Fibroblast of skin of scalp (primary cell): ENCODE measurements around the gene LRMDA.

Experiments used
- DNase-seq: peaks from one replicate; pipeline ENCODE4 v3.0.0-alpha.2; 2013

The LRMDA gene

GRCh38 chr10:76430061-76430645 is 998.7 kb downstream of the LRMDA start:
- DNase-seq = peak; percentile 27

DNA sequence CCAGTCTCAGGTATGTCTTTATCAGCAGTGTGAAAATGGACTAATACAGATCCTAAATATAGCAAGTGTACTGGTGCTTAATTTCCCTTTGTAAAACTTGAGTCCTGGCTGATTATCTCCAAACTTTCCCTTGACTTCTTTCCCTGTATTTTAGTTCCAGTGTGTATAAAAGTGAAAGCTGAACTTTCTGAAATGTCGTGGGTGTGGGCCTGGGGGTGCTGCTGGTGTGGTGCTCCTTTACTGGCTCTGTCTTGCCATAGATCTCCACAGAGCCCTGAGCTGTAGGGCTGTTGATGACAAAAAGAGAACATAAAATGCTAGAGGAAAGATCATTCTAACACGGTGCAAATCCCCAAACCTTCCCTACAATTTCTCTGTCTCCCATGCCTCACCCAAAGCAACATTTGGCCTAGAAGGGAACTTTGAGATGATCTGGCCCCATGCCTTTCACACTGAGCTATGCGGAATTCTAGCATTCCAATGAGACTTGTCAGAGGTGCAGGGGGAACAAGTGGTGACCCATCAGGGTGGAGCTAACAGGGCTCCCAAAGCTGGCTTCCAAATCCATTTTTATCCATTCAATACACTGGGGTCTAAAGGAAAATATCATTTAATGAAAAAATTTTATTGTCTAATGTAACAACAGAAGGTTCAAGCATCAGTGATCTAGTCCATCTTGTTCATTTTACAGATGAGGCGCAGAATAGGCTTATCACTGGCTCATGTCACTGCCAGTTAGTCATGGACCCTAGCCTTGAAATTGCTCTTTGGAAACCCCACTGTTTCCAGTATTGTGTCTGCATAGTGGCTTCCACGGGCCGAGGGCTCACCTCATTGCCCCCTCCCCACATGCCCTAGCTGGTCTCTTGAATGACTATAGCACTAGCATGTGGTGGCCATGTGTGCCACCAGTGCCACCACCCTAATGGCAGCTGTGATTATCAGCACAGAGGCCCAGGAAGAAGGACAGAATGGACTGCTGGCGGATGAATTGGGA is 1000.9 kb downstream of the LRMDA start:
- peak; percentile 95 for DNase-seq

DNA sequence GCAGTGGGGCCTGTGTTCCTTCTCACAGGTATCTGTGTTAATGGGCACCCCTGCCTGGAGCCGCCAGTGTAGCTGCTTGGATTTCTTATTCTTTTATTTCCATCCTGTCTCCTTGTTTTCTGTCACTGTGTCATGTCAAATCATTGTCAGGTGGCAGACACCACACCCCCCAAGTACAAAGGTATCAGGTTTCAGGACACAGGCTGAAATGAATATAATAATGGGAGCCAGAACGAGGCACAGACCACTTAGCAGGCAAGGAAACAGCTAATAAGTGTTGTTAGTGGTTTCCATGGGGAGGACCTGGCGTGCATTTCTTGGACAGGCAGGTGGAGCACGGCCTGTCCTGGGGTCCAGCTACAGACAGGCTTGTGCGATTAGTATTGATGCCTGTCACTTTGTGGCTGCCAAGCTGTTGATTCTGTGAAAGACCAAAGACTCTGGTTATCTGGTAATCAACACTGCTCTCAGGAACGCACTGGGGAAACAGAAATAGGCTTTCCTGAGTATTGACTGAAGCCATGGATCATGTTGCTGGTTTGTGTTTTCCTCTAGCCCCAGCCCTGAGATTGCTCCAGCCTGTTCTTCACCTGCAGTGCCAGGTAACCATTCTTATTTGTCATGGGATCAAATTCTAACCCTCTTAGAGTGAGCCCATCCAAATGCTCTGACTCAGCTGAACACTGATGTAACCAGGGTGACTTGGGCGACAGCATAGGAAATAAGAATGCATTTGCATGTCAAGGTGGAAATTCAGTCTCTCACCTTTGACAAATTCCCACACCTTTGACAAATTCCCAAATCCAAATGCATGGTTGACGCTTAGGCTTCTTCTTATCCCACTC is 1002.0 kb downstream of the LRMDA start:
- no peak for DNase-seq

DNA sequence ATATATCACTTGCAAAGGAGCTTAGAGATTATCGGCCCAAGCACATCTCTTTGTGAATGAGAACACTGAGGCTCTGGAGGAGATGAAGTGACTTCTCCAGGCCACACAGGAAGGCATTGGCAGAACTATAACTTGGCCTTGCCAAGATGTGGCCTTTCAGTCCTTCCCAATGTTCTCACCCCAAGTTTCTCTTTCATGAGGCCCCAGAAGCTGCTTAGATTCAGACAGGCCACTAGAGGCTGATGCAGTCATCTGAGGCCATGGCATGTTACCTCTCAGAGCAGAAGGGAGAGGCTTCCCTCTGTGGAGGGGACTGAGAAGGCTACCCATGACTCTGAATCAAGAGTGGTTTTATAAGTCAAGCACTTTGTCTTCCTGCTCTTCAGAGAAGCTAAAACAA is 1003.7 kb downstream of the LRMDA start:
- no peak for DNase-seq

DNA sequence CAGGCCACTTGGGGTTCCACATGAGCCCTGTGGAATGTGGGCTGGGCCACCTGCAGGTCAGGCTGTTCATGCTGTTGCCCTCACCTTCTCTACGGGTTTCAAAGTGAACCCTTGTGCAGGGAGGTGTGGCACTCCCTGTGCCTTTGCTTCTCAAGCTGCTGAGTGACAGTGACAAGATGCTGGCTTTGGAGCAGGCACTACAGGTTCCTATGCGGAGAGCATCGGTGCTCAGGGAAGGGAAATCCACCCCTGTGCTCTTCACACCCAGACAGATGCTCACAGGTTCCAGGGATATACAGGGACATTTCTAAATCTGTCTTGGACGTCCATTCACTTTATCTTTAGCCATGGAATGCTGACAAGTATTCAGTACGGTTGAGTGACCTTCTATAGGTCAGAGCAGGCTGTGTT is 1005.0 kb downstream of the LRMDA start:
- no peak for DNase-seq

DNA sequence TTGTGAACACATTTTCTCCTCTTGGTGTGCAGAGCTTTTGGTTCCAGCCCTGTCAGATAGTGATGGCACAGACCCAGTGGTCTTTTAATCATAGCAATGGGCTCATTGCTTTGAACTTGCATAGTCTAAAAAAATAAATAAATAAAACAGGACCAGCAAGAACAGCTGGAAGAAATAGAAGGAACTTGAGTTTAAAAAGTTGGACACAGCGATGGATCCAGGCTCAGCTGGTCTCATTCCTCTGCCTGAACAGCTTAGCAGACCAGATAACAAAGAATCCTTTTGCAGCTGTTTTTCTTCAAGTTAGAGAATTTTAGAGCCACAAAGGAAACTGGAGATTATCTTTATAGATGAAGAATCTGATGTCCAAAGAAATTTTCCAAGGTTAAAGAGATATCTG is 1005.6 kb downstream of the LRMDA start:
- DNase-seq = no peak

GRCh38 chr10:76440426-76440825 is 1009.0 kb downstream of the LRMDA start:
- DNase-seq = no peak

DNA sequence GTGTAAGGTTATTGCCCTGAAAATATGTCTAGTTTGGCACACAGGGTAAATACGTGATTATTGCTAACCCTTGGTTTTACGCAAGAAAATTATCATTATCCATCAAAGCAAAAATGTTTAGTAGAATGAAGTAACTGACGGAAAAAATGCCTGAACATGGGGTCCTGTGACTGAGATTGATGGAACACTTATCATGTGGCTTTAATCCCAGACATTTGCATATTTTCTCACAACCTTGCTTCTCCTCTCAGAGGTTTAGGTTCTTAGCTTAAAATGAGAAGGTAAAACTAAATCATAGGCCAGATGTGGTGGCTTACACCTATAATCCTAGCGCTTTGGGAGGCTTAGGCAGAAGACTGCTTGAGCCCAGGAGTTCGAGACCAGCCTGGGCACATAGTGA is 1010.7 kb downstream of the LRMDA start:
- DNase-seq = no peak

- no peak for DNase-seq
Measured at GRCh38 chr10:76444034-76444800, 1012.8 kb downstream of the LRMDA start.

GRCh38 chr10:76447578-76447977 is 1016.2 kb downstream of the LRMDA start:
- DNase-seq = no peak

DNA sequence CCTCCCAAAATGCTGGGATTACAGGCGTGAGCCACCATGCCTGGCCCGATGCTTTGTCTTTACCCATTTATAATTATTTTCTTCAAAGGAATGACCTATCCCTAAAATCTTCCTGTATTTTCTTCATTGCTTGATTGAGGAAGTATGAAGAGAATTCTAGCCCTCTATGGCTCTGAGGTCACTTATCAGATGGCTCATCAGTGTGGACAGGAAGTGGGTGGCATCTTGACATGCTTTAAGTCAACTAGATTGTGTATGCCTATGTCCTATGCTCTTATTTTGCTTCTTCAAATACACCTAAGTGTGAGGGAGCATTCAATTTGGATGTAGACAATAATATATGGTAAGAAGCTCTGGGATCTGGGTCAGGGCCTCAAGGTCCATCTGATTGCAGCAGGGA is 1020.5 kb downstream of the LRMDA start:
- no peak for DNase-seq

GRCh38 chr10:76453332-76453731 is 1021.9 kb downstream of the LRMDA start:
- peak; percentile 55 for DNase-seq

GRCh38 chr10:76453997-76454396 is 1022.6 kb downstream of the LRMDA start:
- peak; percentile 37 for DNase-seq

DNA sequence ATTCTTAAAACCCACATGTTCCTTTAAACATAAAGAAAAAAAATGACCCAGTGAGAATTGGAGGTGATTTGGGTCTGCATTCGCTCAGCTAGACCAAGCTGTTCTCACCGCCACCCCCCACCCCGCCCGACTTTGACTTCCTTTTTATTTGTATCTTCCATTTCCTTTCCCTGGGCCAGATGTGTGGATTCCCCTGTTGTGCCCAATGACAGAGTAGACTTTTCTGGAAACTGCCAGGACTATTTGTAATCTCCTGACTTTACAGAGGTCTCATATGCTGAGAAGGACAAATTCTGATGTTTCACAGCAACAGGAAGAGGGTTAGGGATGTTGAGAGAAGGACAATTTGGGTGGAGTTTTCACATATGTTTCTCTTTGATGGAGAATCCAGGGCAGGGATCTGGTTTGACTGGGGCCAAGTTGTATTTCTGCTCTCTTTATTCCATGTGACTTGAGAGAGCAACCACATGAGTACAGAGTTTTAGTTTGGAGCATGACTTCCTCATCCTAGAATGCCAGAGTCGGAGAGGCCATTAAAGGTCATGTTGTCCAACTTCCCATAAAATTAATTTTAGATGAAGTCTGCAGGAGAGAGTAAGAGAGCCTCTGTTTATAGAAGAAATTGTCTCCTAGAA is 1023.2 kb downstream of the LRMDA start:
- DNase-seq = no peak

- DNase-seq = no peak
Measured at GRCh38 chr10:76456197-76456596, 1024.8 kb downstream of the LRMDA start.

DNA sequence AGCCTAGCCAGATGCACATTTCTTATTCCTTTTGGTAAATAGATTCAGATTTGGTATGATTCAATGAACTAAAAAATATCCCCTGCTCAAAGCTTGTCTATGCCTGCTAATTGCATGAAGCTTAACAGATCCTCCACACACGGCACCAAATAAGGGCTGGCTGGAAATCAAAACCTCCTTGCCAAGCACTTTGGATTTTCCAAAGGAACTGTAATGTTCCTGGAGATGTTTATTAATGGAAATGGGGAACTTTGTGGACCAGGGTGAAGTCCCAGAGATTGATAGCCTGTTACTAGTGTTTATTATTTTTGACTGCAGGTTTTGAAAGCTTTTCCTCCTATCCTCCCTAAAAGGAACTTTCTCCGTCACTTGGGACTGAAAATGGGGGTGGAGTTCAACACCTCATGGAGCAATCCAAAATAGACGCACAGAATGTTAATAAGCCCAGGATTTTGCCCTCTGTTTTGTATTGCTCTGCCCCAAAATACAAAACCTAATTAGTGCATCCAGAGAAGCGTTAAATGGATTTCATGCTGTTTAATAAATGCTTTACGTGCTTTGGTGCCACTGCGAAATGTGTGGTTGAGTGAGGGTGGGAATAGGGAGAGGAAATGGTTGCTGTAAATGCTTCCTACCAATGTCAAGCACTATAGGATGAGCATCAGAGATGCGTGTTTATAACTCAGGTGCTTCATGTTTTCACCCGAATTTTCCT is 1027.7 kb downstream of the LRMDA start:
- no peak for DNase-seq

DNA sequence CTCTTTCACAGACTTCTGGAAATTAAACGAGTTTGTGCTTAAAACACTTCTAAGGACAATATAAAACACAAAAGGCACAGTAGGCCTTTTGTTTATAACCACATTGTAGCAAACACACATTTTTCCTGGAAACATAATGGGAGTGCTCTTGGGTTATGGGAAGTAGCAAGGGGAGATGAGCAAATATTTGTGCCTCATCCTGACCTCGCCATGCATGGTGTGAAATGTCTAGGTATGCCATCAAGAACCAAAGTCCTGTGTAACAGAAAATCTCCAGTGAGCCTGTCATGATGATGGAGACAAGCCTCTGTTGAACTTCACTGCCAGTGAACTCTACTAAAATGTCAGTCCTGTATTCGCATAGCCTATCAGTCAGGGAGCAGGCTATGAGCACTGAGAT is 1029.6 kb downstream of the LRMDA start:
- no peak for DNase-seq

DNA sequence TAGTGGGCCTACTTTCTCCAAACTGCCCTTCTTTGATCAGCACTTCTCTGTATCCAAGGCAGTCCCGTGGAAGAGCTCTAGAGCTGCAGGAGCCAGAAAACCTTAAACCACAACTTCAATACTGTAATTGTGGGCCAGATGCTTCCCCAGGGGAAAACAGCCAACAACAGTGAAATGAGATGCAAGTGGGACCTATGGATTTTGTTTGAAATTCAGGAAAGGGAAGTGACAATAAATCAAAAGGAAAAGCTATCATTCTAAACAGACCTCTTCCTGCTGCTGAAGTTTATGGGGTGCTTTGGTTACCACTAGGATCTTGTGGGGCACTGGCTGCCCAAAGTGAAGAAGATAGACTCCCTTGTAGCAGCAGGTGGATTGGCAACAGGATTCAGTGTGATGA is 1031.7 kb downstream of the LRMDA start:
- DNase-seq = no peak

DNA sequence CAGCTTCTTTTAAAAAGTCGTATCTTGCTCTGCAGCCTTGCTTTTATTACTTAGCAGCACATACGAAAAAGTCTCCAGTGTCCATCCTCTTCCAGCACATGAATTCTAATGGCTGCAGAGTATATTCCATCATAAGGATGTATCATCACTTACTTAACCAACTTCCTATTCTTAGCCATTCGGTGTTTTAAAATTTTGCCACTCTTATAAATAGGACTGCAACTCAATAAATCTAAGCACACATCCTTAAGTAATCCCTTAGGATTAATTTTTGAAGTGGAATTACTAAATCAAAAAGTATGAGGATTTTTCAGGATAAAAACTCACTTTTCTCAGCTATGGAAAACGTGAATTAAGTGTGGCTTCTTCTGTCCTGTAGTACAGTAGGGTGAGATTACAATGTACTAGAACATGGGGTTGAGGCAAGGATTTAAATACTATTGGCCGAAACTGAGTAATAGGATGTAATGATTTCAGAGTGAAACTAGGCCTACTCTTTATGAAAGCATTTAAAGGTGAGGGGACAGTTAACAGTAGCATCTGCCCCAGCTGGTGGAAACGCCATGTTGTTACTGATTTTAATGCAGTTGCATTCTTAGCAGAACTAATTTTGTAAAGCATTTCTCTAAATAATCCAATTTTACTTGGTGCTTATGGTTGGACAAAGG is 1035.5 kb downstream of the LRMDA start:
- DNase-seq = no peak

DNA sequence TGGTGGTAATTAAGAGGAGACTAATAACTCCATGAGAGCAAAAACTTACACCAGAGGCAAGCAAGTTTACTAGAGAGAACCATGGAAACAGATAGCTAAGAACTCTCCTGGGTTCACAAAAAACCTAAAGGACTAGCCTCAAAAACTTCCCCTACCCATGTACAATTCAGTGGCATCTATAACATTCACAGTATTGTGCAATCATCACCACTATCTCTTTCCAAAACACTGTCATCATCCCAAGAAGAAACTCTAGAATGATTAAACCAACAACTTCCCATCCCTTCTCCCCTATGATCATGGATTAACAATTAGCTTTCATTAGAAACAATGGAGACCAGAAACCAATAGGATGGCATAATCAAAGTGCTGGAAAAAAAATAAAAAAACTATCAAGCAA is 1038.3 kb downstream of the LRMDA start:
- DNase-seq = peak; percentile 33
